ENCODE data around the gene FBXL3.

FBXL3 gene

DNA sequence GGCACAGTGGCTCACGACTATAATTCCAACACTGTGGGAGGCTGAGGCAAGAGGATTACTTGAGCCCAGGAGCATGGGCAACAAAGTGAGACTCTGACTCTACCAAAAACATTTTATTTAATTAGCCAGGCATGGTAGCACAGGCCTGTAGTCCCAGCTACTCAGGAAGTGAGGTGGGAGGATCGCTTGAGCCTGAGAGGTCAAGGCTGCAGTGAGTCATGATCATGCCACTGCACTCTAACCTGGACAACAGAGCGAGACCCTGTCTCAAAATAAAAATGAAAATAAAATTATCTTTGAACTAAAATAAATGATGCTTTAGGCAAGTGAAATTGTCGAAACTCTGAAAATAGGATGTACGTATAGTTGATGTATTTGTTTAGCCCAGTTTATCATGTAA, 43.3 kb downstream of the FBXL3 start:
- Mint-ChIP-seq H3K4me1 (peaks cover 2% of the 10 kb centered on the region), H3K4me3 (no peak overlapping the region), H3K36me3 (ENCODE audit: low read depth) (no peaks in the 10 kb centered on the region), H3K27me3 (peaks cover 32% of the 10 kb centered on the region), H3K27ac (no peak overlapping the region), H3K9me3 (no peaks in the 10 kb centered on the region)
- DNase-seq (no peak), ATAC-seq (no peak)

DNA sequence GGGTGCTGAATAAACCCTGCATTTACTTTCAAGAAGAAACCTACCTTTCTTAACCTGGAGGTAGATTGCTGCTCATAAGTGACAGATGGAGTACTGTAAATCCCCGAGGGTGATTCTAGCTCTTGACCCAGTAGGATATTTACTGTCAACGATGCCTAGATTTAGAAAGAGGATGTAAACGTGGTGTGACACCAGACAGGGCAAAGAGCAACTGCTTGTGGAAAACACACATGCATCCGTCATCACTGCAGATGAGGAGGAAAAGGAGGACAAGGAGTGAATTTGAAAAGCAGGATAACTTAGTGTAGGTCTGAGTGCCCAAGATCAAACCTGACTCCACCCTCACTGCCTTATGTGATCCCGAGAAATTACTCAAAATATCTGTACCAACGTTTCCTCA, 44.9 kb downstream of the FBXL3 start:
- no peaks in the 10 kb centered on the region for H3K36me3 Mint-ChIP-seq (ENCODE audit: low read depth)
- no peak overlapping the region for H3K27ac Mint-ChIP-seq
- ATAC-seq: no peak
- no peak overlapping the region for H3K4me3 Mint-ChIP-seq
- H3K9me3 Mint-ChIP-seq: no peaks in the 10 kb centered on the region
- H3K27me3 Mint-ChIP-seq: peaks cover 32% of the 10 kb centered on the region
- DNase-seq: no peak
- peaks cover 2% of the 10 kb centered on the region for H3K4me1 Mint-ChIP-seq

DNA sequence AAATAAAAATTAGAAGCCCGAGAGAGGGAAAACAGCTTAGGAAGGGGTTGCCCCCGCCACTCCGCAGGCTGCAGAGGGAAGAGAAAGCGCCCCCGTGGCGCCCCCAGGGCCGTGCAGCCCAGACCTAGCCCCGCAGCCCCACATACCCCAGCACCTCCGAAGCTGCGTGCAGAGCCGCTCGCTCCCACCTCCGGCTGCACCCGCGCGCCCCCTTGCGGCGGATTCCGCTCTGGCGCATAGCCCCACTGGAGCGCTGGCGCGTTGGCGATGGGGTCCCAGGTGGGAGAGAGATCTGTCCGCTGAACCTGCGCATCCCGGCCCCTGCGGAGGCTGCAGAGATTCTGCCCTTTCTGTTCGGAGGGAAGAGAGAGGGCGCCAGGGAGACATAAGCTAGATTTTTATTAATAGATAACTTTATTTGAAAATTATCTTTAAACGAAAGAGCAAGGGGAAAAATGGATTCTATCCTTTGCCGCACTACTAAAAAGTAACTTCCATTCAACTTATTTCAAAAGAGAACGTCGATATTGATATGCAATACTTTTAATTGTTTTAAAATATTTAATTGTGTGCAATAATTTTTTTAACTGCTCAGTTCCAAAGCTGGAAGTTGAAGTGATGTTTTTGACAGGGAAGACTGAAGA, 46.8 kb downstream of the FBXL3 start:
- peaks cover 4% of the 10 kb centered on the region for H3K4me1 Mint-ChIP-seq
- peaks cover 27% of the 10 kb centered on the region for H3K27me3 Mint-ChIP-seq
- H3K36me3 Mint-ChIP-seq (ENCODE audit: low read depth): no peaks in the 10 kb centered on the region
- H3K9me3 Mint-ChIP-seq: no peaks in the 10 kb centered on the region
- H3K4me3 Mint-ChIP-seq: no peak overlapping the region
- ATAC-seq (peak; percentile 99), DNase-seq (peak; percentile 96)
- H3K27ac Mint-ChIP-seq: no peak overlapping the region

DNA sequence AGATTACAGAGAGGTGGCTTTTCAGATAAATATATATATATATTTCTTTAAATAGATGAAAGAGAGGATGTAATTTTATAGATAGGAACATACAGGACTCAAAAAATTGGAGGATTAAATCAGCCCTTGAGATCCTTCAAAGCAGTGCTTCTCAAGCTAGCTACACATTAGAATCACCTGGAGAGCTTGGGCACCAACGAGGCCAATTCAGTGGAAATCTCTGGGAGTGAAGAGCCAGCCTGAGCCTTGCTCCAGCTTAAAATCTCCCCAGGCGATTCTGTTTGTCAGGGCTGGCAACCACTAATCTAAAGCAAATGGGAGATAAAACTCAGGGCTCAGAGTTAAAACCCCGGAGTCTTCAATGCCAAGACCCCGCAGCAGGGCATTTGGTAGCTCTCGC, 50.0 kb downstream of the FBXL3 start:
- Mint-ChIP-seq H3K9me3 (no peaks in the 10 kb centered on the region), H3K27me3 (peaks cover 36% of the 10 kb centered on the region), H3K27ac (no peak overlapping the region), H3K36me3 (ENCODE audit: low read depth) (no peaks in the 10 kb centered on the region), H3K4me1 (peaks cover 5% of the 10 kb centered on the region), H3K4me3 (no peak overlapping the region)
- ATAC-seq (no peak), DNase-seq (no peak)

DNA sequence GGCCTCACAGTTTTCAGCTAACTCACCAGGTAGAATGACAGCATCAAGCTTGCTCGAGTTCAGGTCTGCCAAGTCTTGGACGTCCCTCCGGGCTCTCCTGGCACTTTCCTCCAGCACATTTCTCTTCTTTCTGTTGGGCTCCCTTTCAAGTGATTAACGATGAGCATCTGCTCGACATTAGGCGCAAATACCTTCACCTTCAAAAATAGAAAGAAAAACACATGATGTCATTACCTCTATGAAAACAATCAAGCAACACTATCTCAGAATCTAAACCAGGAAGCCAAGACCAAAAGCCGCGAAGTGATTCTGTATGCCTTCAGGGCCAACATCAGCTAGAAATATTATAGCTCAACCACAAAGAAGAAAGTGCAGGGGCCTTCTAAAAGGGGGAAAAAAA, 50.5 kb downstream of the FBXL3 start:
- Mint-ChIP-seq H3K4me3 (no peak overlapping the region), H3K27me3 (peaks cover 34% of the 10 kb centered on the region)
- no peak for DNase-seq

DNA sequence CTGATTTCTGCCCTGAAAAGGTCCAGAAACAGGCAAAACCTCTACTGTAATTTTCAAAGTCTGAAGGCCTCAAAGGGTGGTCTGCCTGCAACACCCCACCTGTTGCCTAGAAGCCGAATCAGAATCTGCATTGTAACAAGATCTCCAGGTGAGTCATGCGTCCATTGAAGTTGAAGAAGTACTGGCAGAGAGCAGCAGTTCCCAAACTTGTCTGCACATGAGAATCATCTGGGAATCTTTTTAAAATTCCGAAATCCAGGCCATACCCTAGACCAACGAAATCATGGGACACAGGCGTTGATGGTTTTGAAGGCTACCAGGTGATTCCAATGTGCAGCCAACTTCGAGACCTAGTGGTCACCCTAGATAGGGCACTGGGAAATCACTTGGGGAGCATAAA, 51.1 kb downstream of the FBXL3 start:
- H3K27me3 Mint-ChIP-seq: peaks cover 30% of the 10 kb centered on the region
- no peak for ATAC-seq
- no peak overlapping the region for H3K4me3 Mint-ChIP-seq
- no peaks in the 10 kb centered on the region for H3K36me3 Mint-ChIP-seq (ENCODE audit: low read depth)
- DNase-seq: no peak
- H3K4me1 Mint-ChIP-seq: peaks cover 5% of the 10 kb centered on the region
- H3K27ac Mint-ChIP-seq: no peak overlapping the region
- no peaks in the 10 kb centered on the region for H3K9me3 Mint-ChIP-seq

More for the DNA sequence above, 50.5 kb downstream of the FBXL3 start:
- Mint-ChIP-seq H3K27ac (no peak overlapping the region), H3K4me1 (peaks cover 5% of the 10 kb centered on the region), H3K9me3 (no peaks in the 10 kb centered on the region), H3K36me3 (ENCODE audit: low read depth) (no peaks in the 10 kb centered on the region)
- no peak for ATAC-seq

DNA sequence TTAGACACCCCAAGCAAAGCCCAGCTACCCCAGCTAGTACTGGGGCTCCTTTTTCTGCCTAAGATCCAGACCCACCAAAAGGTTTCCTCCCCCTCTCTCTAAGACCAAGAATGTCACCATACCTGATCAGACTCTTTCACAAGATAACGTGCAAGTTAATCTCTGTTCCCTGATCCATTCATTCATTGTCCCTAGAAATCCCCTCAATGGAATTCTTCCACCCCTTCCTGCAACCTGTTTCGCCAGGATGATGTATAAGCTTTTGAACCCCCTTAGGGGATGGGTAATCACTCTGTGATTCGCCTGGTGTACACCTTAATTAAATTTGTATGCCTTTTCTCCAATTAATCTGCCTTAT, 52.4 kb downstream of the FBXL3 start:
- Mint-ChIP-seq H3K4me3 (no peak overlapping the region), H3K36me3 (ENCODE audit: low read depth) (no peaks in the 10 kb centered on the region), H3K27me3 (peaks cover 26% of the 10 kb centered on the region), H3K9me3 (no peaks in the 10 kb centered on the region), H3K4me1 (peaks cover 4% of the 10 kb centered on the region), H3K27ac (no peak overlapping the region)
- DNase-seq (no peak), ATAC-seq (no peak)

DNA sequence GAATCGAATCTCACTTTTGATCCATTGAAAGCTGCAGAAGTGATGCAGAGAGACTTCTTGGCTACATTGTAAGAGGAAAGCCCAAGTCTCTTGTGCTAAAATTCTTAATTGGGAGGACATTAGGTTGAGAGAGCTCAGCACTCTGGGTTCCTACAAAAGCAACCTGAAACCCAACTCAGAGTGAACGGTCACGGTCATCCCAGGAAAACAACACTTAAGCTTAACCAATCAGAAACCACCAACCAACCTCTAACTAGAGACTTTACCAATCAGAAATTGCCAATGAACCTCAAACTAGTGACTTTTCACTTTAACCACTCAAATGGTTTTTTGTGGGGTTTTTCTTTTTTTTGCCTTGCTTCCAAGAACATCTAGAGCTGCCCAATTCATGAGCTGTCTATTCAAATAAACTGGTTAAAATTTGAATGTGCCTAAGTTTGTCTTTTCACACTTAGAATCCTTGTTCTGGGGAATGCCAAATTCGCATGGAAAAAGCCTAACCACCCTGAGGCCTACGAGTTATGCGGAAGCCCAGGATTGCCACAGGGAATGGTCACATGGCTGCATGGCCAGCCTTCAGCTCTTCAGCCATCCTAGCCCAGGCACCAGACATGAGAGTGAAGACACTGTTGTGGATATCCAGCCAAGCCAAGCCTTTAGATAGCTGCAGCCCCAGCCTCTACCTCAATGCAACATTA, 52.9 kb downstream of the FBXL3 start:
- peaks cover 4% of the 10 kb centered on the region for H3K4me1 Mint-ChIP-seq
- peaks cover 27% of the 10 kb centered on the region for H3K27me3 Mint-ChIP-seq
- H3K36me3 Mint-ChIP-seq (ENCODE audit: low read depth): no peaks in the 10 kb centered on the region
- no peak overlapping the region for H3K27ac Mint-ChIP-seq
- DNase-seq: no peak
- ATAC-seq: no peak
- no peaks in the 10 kb centered on the region for H3K9me3 Mint-ChIP-seq
- H3K4me3 Mint-ChIP-seq: no peak overlapping the region

DNA sequence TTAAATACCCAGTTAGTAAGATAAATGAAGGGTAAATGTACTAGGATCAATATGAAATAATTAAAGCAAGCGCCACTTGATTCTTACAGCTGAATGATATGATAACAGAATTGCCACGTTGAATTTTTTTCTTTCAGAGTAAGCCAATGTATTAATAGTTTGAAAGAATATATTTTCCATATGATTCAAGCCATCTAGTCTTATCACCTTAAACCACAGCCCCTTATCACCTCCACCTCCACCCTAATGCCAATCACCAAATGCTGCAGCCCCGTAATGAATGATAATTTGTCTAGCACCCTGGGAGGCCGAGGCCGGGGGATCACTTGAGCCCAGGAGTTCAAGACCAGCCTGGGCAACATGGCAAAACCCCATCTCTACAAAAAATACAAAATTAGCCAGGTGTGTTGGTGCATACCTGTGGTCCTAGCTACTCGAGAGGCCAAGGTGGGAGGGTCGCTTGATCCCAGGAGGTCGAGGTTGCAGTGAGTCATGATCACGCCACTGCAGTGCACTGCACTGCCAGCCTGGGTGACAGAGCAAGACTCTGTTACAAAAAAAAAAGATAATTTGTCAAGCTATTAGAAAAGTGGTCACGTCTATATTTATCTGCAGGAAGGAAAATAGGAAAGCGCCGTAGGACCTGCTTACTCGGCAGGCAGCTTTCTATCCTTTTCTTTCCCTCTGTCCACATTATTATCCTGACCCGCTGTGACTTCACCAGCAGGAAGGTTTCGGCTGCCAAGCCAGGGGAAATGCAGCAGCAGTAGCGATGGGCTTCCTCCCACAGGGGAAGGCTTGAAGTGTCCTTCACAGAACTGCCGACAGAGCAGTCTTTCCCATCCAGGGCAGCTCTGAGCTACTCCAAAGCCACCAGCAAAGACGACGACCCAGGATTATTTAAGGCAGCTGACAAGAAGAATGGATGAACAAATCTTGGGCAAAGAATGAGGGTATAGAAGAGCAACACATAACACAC, 54.8 kb downstream of the FBXL3 start:
- H3K36me3 Mint-ChIP-seq (ENCODE audit: low read depth): no peaks in the 10 kb centered on the region
- no peak for DNase-seq
- no peaks in the 10 kb centered on the region for H3K9me3 Mint-ChIP-seq
- peaks cover 19% of the 10 kb centered on the region for H3K27me3 Mint-ChIP-seq
- no peak overlapping the region for H3K27ac Mint-ChIP-seq
- H3K4me3 Mint-ChIP-seq: no peak overlapping the region
- H3K4me1 Mint-ChIP-seq: peaks cover 4% of the 10 kb centered on the region
- no peak for ATAC-seq

DNA sequence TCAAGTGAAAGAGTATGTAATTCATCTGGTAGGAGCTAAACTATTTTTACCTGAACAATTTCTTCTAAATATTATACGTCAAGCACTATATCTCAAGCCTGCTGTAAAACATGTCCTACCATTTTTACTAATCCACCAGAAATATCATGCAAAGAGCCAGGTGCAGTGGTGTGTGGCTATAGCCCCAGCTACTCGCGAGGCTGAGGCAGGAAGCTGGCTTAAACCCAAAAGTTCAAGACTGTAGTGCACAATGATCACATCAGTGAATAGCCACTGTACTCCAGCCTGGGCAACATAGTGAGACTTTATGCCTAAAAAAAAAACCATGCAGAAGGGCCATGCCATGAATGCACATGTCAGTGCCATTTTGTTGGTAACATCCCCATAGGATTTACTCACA, 55.7 kb downstream of the FBXL3 start:
- ATAC-seq: no peak
- no peak overlapping the region for H3K27ac Mint-ChIP-seq
- DNase-seq: no peak
- no peaks in the 10 kb centered on the region for H3K36me3 Mint-ChIP-seq (ENCODE audit: low read depth)
- H3K27me3 Mint-ChIP-seq: peaks cover 19% of the 10 kb centered on the region
- no peaks in the 10 kb centered on the region for H3K9me3 Mint-ChIP-seq
- peaks cover 2% of the 10 kb centered on the region for H3K4me1 Mint-ChIP-seq
- H3K4me3 Mint-ChIP-seq: no peak overlapping the region

DNA sequence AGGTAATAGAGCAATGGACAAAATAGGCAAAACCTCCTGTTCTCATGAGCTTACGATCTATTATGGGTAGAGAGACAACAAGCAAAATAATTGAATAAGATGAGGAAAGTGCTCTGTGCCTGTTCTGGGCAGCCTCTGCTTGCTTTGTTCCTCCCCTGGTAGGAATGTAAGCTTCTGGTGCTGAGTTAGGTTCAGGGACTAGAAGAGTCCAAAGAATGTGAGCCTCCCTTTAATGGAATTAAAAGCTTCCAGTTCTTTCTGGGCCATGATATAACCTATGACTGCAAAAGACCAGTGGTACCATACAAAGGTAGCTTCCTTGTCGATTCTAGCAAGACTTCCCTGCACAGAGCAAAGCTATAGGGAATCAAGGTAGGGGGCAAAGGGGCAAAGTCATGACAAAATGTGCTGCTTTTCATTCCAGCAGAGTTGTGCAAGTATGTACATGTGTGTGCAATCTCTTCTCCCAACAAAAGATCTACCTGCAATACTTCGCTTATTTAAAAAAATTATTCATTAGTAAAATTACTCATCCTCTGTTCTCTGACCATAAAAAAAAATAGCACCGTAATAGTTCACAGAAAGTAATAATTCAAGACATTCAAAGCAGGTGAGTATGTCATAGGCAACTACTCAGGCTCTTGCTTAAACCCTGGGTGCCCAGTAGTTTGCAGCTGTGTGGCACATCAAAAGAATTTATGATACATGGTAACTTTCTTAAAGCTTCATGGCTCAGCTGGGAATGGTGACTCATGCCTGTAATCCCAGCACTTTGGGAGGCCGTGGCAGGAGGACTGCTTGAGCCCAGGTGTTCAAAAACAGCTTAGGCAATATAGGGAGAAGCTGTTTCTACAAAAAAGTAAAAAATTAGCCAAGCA, 57.2 kb downstream of the FBXL3 start:
- Mint-ChIP-seq H3K4me3 (no peak overlapping the region), H3K27ac (no peak overlapping the region), H3K9me3 (no peaks in the 10 kb centered on the region), H3K27me3 (peaks cover 18% of the 10 kb centered on the region), H3K4me1 (peaks cover 2% of the 10 kb centered on the region), H3K36me3 (ENCODE audit: low read depth) (no peaks in the 10 kb centered on the region)
- DNase-seq (no peak), ATAC-seq (no peak)

DNA sequence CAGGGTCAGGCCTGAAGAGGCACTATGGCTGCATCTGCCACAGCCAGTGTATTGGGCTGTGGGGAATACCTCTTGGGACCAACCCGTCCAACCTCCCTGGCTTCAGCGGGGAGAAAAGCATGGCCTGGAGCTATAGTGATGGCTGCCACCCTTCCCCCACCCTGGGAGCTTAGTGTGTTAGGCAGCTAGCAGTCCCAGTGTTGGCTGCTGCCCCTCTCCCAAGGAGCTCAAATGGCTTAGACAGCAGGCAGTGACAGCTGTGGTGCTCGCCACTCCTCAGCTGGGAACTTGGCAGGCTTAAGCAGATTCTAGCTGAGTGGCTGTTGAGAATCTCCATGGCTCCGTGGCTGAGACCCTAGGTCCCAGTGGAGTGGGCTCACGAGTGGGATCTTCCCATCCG, 58.9 kb downstream of the FBXL3 start:
- ATAC-seq: no peak
- H3K27ac Mint-ChIP-seq: no peak overlapping the region
- peaks cover 11% of the 10 kb centered on the region for H3K27me3 Mint-ChIP-seq
- no peaks in the 10 kb centered on the region for H3K4me1 Mint-ChIP-seq
- H3K36me3 Mint-ChIP-seq (ENCODE audit: low read depth): no peaks in the 10 kb centered on the region
- DNase-seq: no peak
- no peak overlapping the region for H3K4me3 Mint-ChIP-seq
- H3K9me3 Mint-ChIP-seq: no peaks in the 10 kb centered on the region

DNA sequence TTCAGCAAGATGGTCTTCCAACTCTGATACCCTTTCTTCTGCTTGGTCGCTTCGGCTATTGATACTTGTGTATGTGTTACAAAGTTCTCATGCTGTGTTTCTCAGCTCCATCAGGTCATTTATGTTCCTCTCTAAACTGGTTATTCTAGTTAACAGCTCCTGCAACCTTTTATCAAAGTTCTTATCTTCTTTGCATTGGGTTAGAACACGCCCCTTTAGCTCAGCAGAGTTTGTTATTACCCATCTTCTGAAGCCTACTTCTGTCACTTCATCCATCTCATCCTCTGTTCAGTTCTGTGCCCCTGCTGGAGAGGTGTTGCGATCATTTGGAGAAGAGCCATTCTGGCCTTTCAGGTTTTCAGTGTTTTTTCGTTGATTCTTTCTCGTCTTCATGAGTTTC, 59.9 kb downstream of the FBXL3 start:
- Mint-ChIP-seq H3K36me3 (ENCODE audit: low read depth) (no peaks in the 10 kb centered on the region), H3K4me3 (no peak overlapping the region), H3K9me3 (no peaks in the 10 kb centered on the region), H3K27me3 (peaks cover 6% of the 10 kb centered on the region), H3K4me1 (no peaks in the 10 kb centered on the region), H3K27ac (no peak overlapping the region)
- ATAC-seq (no peak), DNase-seq (no peak)

DNA sequence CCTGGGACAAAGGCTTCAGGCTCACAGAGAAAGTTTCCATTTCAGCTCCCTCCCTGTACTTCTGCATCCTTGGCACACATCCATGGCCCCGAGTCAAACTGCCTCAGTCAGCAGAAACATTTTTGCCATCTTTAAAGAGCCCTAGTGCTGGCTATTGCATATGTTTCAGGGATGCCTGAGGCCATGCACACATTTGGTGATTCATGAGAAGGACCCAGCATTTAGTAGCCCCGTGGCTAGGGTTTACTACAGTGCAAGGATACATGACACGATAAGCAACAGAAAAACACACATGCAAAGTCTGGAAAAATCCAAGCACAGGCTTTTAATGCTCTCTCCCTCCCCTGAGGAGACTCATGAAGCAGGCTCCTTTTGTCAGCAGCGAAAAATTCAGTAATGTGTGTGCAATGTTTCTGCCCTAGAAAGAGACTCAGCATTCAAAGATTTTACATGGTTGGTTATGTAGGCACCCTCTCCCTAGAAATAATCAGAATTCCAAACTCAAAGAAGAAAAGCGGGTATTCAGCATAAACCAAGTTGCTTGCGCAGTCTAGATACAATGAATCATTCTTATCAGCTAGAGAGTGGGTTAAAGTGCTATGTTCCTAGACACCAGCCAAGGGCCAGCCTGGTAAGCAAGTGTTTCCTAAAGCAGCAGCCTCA, 61.1 kb downstream of the FBXL3 start:
- no peaks in the 10 kb centered on the region for H3K36me3 Mint-ChIP-seq (ENCODE audit: low read depth)
- DNase-seq (no peak), ATAC-seq (no peak)
- no peak overlapping the region for H3K4me3 Mint-ChIP-seq
- no peak overlapping the region for H3K27ac Mint-ChIP-seq
- no peaks in the 10 kb centered on the region for H3K4me1 Mint-ChIP-seq
- H3K27me3 Mint-ChIP-seq: peaks cover 6% of the 10 kb centered on the region
- H3K9me3 Mint-ChIP-seq: peaks cover 6% of the 10 kb centered on the region
